MCF 10A (cell line): ENCODE data around the gene PAN2. TPM values are rescaled to one million over a fixed set of nuclear protein-coding genes. Genes with fewer than 3 reads are reported as not detected.
A peak's percentile ranks its signal among the peaks of the same experiment; 100 is the strongest.

ENCODE experiments used
- BruUV-seq: library from RNA; stranded (reverse); fragments of 400-500 nt; replicated peaks from 2 replicates; lab custom pipeline; 2021; lab: Mats Ljungman, UMichigan
- CTCF ChIA-PET: fragments of 300-600 bp; sonication (Branson Sonifier 250); formaldehyde crosslinking; extraction: SDS; loops from one replicate; lab custom pipeline; 2021; ENCODE audit warnings: antibody characterized with exemption, inconsistent platforms; lab: Yijun Ruan, JAX
- POLR2A ChIA-PET: fragments of 300-600, 350-650 bp; sonication (Branson Sonifier 250); formaldehyde crosslinking; extraction: SDS; loops from one replicate; lab custom pipeline; 2020; ENCODE audit warnings: antibody characterized with exemption, inconsistent platforms; lab: Yijun Ruan, JAX
- DNase-seq: peaks from one replicate; pipeline ENCODE4 v3.0.0-alpha.2; 2018; ENCODE audit not compliant: unreplicated experiment
- H3K27ac Mint-ChIP-seq: one replicate; pipeline ENCODE4 v1.8.0; 2022; ENCODE audit warnings: mild to moderate bottlenecking, low read depth, mixed read lengths; ENCODE audit not compliant: unreplicated experiment
- H3K27me3 Mint-ChIP-seq: one replicate; pipeline ENCODE4 v1.8.0; 2022; ENCODE audit warnings: mixed read lengths; ENCODE audit not compliant: insufficient read depth, unreplicated experiment
- H3K36me3 Mint-ChIP-seq: one replicate; pipeline ENCODE4 v1.8.0; 2022; ENCODE audit warnings: mild to moderate bottlenecking, moderate library complexity, mixed read lengths; ENCODE audit not compliant: insufficient read depth, unreplicated experiment
- H3K4me1 Mint-ChIP-seq: one replicate; pipeline ENCODE4 v1.8.0; 2022; ENCODE audit warnings: mixed read lengths; ENCODE audit not compliant: insufficient read depth, unreplicated experiment
- H3K4me3 Mint-ChIP-seq: one replicate; pipeline ENCODE4 v1.8.0; 2022; ENCODE audit warnings: mild to moderate bottlenecking, moderate library complexity, mixed read lengths; ENCODE audit not compliant: unreplicated experiment
- H3K9me3 Mint-ChIP-seq: one replicate; pipeline ENCODE4 v1.8.0; 2022; ENCODE audit warnings: mixed read lengths; ENCODE audit not compliant: unreplicated experiment
- intact Hi-C: fragments of 100-400 bp; cut with micrococcal nuclease; formaldehyde crosslinking; loops from 2 replicates; pipeline ENCODE4 v1.14.1; 2022
- total RNA-seq: library from RNA; stranded (reverse); gene quantifications from 2 replicates; pipeline ENCODE4 v1.2.3, GENCODE V29; 2022
- TF ChIP-seq, protein P1 (sequence below): fragments of 200-600 bp; IDR thresholded peaks from one replicate; pipeline ENCODE4 v1.8.0; 2022; ENCODE audit warnings: antibody characterized with exemption, mild to moderate bottlenecking; ENCODE audit not compliant: unreplicated experiment

The PAN2 gene
- total RNA-seq, 1 experiment from 2014 or later = 72.9 TPM

DNA sequence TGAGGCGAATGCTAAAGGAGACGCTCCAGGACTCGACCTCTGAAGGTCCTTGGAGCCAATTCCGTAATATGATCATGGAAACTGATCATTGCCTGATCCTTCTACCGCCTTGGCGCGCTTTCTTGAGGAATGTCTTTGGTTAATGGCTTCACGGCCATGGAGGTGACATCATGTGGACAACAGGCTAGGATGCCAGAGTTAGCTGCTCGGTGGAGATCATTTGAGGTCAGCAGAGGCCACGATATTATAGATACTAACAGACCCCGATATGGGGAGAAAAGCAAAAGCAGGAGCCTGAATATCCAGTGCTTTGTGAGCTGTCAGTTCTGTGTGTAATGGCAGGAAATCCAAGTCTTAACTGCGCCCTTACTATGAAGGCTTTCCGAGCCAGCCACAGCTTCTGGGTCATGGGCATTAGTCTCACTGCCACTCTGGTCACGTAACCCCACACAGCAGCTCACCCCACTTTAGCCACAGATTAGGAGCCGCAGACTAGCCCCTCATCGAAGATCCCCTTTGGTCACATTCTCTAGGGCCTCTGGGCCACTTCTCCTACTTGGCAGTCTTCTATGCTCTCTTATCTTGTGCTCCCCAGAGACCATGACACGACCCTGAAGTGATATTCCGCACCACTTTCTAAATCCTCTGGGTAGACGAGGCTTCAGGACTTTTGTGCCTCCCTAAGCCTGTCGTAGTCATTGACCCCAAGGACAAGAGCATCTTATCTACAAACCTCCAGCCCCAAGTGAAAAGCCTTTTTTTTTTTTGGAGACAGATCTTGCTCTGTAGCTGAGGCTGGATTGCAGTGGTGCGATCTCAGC, 32.9 kb downstream of the PAN2 start:
- DNase-seq = no peak
- H3K9me3 Mint-ChIP-seq = no peaks in the 10 kb centered on the region
- H3K27me3 Mint-ChIP-seq = no peaks in the 10 kb centered on the region
- H3K4me1 Mint-ChIP-seq = peaks cover 19% of the 10 kb centered on the region
- ChIA-PET CTCF (interaction anchor here (0.6 to 1.4 kb wide), 5 partner anchors 13 to 1197 kb away, joined by 3 to 4 read pairs (median 3); partner anchors contain the start of gene ANKRD52), POLR2A (interaction anchor here (0.6 to 3.9 kb wide), 18 partner anchors 10 to 868 kb away, joined by 3 to 27 read pairs (median 5); partner anchors contain the start of genes ANKRD52, ESYT1, GLS2 and NACA)
- TSS peak; percentile 74 for BruUV-seq
- peaks cover 70% of the 10 kb centered on the region for H3K36me3 Mint-ChIP-seq
- intact Hi-C loops = loop anchor here (1.0 kb wide), 1 partner anchor 15 kb away; no protein-coding TSS in a partner anchor
- peak overlapping the region; percentile 84 for H3K27ac Mint-ChIP-seq
- H3K4me3 Mint-ChIP-seq = peak overlapping the region; percentile 95
- TF ChIP-seq, protein P1, sequence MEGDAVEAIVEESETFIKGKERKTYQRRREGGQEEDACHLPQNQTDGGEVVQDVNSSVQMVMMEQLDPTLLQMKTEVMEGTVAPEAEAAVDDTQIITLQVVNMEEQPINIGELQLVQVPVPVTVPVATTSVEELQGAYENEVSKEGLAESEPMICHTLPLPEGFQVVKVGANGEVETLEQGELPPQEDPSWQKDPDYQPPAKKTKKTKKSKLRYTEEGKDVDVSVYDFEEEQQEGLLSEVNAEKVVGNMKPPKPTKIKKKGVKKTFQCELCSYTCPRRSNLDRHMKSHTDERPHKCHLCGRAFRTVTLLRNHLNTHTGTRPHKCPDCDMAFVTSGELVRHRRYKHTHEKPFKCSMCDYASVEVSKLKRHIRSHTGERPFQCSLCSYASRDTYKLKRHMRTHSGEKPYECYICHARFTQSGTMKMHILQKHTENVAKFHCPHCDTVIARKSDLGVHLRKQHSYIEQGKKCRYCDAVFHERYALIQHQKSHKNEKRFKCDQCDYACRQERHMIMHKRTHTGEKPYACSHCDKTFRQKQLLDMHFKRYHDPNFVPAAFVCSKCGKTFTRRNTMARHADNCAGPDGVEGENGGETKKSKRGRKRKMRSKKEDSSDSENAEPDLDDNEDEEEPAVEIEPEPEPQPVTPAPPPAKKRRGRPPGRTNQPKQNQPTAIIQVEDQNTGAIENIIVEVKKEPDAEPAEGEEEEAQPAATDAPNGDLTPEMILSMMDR = no peak

- peaks cover 19% of the 10 kb centered on the region for H3K4me1 Mint-ChIP-seq
- peak; percentile 99 for DNase-seq
- BruUV-seq = no TSS peak
- H3K9me3 Mint-ChIP-seq = no peaks in the 10 kb centered on the region
- H3K4me3 Mint-ChIP-seq = peak within 1 kb of the TSS; percentile 95
- CTCF ChIA-PET = interaction anchor here (0.6 to 1.4 kb wide), 4 partner anchors 9 to 305 kb away, joined by 3 to 4 read pairs (median 4); partner anchors contain the start of gene ANKRD52
- peaks cover 70% of the 10 kb centered on the region for H3K36me3 Mint-ChIP-seq
- intact Hi-C loops = loop anchor here (1.0 kb wide), 1 partner anchor 16 kb away; no protein-coding TSS in a partner anchor
- POLR2A ChIA-PET = interaction anchor here (0.6 to 3.9 kb wide), 33 partner anchors 8 to 869 kb away, joined by 3 to 27 read pairs (median 5); partner anchors contain the start of genes ANKRD52, ESYT1, NACA and ORMDL2
- H3K27ac Mint-ChIP-seq = peak within 1 kb of the TSS; percentile 84
- no peaks in the 10 kb centered on the region for H3K27me3 Mint-ChIP-seq
- TF ChIP-seq, protein P1 = no peak
Measured at GRCh38 chr12:56299853-56300643, 33.8 kb downstream of the PAN2 start, which contains the start of gene CS. CS (minus strand) TSS chr12:56300330; CDS start chr12:56300201, 129 bp downstream.

GRCh38 chr12:56299308-56299852, 34.4 kb downstream of the PAN2 start:
- ChIA-PET CTCF (interaction anchor here (0.6 to 1.4 kb wide), 3 partner anchors 8 to 306 kb away, joined by 3 to 4 read pairs (median 4); partner anchors contain the start of gene ANKRD52), POLR2A (interaction anchor here (0.6 to 3.9 kb wide), 41 partner anchors 8 to 482 kb away, joined by 3 to 27 read pairs (median 4); partner anchors contain the start of genes ANKRD52, ESYT1, MYL6 and NACA)
- Mint-ChIP-seq H3K27me3 (no peaks in the 10 kb centered on the region), H3K4me3 (peak overlapping the region; percentile 95), H3K36me3 (peaks cover 68% of the 10 kb centered on the region), H3K27ac (peak overlapping the region; percentile 84), H3K4me1 (peaks cover 19% of the 10 kb centered on the region), H3K9me3 (no peaks in the 10 kb centered on the region)
- DNase-seq = peak; percentile 45
- TSS peak; percentile 46 for BruUV-seq
- TF ChIP-seq, protein P1 = no peak
- intact Hi-C loops = no loop called here
